Hepatocyte (in vitro differentiated cells): Measurements from ENCODE around the gene HERPUD1. TPM values are rescaled to one million over a fixed set of nuclear protein-coding genes. Genes with fewer than 3 reads are reported as not detected.
"Not testable (repeated sequence)": the region's sequence is repeated elsewhere in the genome, so short reads cannot be mapped to it uniquely, and the experiment has no call there.

ENCODE experiments used
- DNase-seq: peaks from one replicate; pipeline ENCODE4 v3.0.0-alpha.2; 2016; ENCODE audit warnings: low spot score
- H2AFZ ChIP-seq: fragments of 200-600 bp; sonication (generic); 2 replicates; pipeline ENCODE4 v1.6.0; 2016; ENCODE audit warnings: antibody characterized with exemption, mild to moderate bottlenecking
- H3K27ac ChIP-seq: fragments of 200-600 bp; sonication (generic); 2 replicates; pipeline ENCODE4 v1.5.1; 2016; ENCODE audit warnings: mild to moderate bottlenecking
- H3K27me3 ChIP-seq: fragments of 200-600 bp; sonication (generic); 2 replicates; pipeline ENCODE4 v1.6.1; 2016
- H3K36me3 ChIP-seq: fragments of 200-600 bp; sonication (generic); replicated peaks from 2 replicates; pipeline ENCODE4 v1.5.1; 2016; ENCODE audit warnings: low read depth; ENCODE audit not compliant: insufficient read depth
- H3K4me1 ChIP-seq: fragments of 200-600 bp; sonication (generic); 2 replicates; pipeline ENCODE4 v1.5.1; 2016; ENCODE audit warnings: mild to moderate bottlenecking, moderate library complexity; ENCODE audit not compliant: insufficient read depth
- H3K4me2 ChIP-seq: fragments of 200-600 bp; sonication (generic); 2 replicates; pipeline ENCODE4 v1.6.0; 2016
- H3K4me3 ChIP-seq: fragments of 200-600 bp; sonication (generic); 2 replicates; pipeline ENCODE4 v1.5.1; 2016; ENCODE audit warnings: mild to moderate bottlenecking
- H3K79me2 ChIP-seq: fragments of 200-600 bp; sonication (generic); 2 replicates; pipeline ENCODE4 v1.6.0; 2017; ENCODE audit warnings: mild to moderate bottlenecking
- H3K9me2 ChIP-seq: fragments of 200-600 bp; sonication (generic); replicated peaks from 2 replicates; pipeline ENCODE4 v1.6.0; 2017; ENCODE audit warnings: mild to moderate bottlenecking; ENCODE audit not compliant: insufficient read depth
- H3K9me3 ChIP-seq: fragments of 200-600 bp; sonication (generic); 2 replicates; pipeline ENCODE4 v1.5.1; 2016; ENCODE audit warnings: low read depth, mild to moderate bottlenecking
- H4K20me1 ChIP-seq: fragments of 200-600 bp; sonication (generic); 2 replicates; pipeline ENCODE4 v1.6.0; 2016; ENCODE audit warnings: mild to moderate bottlenecking; ENCODE audit not compliant: insufficient read depth, poor library complexity, severe bottlenecking
- EZH2 ChIP-seq: fragments of 200-600 bp; sonication (generic); IDR thresholded peaks from 2 replicates; pipeline ENCODE4 v1.6.1; 2016; ENCODE audit warnings: antibody characterized with exemption, mild to moderate bottlenecking, borderline replicate concordance
- EZH2phosphoT487 ChIP-seq: fragments of 200-600 bp; sonication (generic); IDR thresholded peaks from one replicate; pipeline ENCODE4 v1.6.1; 2018; ENCODE audit warnings: antibody characterized with exemption, mild to moderate bottlenecking, low read depth, moderate library complexity; ENCODE audit not compliant: unreplicated experiment, severe bottlenecking
- WGBS: methylation state at CpG from one replicate; pipeline ENCODE4 v1.1.6; 2016; ENCODE audit warnings: low lambda C conversion rate; ENCODE audit errors: missing lambda C conversion rate; 5-methylcytosine and 5-hydroxymethylcytosine counted together
- polyA plus RNA-seq: library from polyadenylated mRNA; unstranded; fragments of >200 nt; fragmentation: Nextera tagmentation; extraction: Ambion mirVana; gene quantifications from 2 replicates; pipeline ENCODE4 v1.2.1, GENCODE V29; 2016
- total RNA-seq: library from RNA; depleted of rRNA; stranded (reverse); fragments of >200 nt; gene quantifications from 2 replicates; pipeline ENCODE4 v1.2.3, GENCODE V29; 2014
- TF ChIP-seq, protein P1 (sequence below): fragments of 200-600 bp; sonication (generic); IDR thresholded peaks from 2 replicates; pipeline ENCODE4 v1.5.1; 2016; ENCODE audit warnings: antibody characterized with exemption, mild to moderate bottlenecking; ENCODE audit not compliant: poor library complexity

Gene HERPUD1
- total and polyA plus RNA-seq, 2 experiments from 2014 or later: 199 to 253 TPM

DNA sequence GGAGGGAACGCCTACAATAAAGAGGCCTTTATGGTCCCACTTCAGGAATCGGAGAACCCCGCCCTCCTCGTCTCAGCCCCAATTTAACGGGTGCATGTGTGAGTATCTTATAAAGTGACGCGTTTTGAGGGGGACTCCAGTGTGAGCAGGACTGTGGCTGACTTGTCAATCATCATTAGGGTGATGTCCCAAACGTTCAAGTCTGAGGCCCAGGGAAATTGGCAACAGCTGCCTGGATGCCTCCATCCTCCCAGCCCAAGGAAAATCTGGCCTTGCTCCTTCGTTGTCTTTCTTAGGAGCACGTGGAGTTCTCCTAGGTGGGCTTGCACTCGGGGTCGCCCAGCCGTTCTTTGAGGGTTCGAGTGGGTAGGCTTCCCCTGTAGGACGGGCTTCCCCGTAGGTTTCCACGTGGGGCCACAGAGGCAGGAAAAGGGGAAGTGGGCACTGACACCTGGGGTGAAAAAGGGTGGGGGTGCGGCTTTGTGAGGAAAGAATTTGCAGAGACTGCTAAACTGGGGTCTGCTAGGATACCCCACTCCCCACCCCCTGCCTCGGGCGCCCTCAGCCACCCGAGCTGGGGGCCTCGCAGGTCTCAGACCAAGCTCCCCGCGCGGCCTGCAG, 561 bp upstream of the HERPUD1 start:
- WGBS: 38% methylated on average over 24 of the region's 25 CpGs
- Histone ChIP-seq H2AFZ (peak overlapping the region; percentile 65), H3K79me2 (peaks cover 44% of the 10 kb centered on the region), H3K9me3 (no peaks in the 10 kb centered on the region), H3K27ac (peak overlapping the region; percentile 94), H4K20me1 (peaks cover 36% of the 10 kb centered on the region), H3K4me2 (peak overlapping the region; percentile 80), H3K4me1 (peaks cover 21% of the 10 kb centered on the region), H3K36me3 (no peaks in the 10 kb centered on the region), H3K9me2 (no peaks in the 10 kb centered on the region), H3K4me3 (no peak overlapping the region), H3K27me3 (no peaks in the 10 kb centered on the region)
- peak; percentile 28 for DNase-seq
- TF ChIP-seq EZH2 (no peak), EZH2phosphoT487 (no peak)
- TF ChIP-seq, protein P1, sequence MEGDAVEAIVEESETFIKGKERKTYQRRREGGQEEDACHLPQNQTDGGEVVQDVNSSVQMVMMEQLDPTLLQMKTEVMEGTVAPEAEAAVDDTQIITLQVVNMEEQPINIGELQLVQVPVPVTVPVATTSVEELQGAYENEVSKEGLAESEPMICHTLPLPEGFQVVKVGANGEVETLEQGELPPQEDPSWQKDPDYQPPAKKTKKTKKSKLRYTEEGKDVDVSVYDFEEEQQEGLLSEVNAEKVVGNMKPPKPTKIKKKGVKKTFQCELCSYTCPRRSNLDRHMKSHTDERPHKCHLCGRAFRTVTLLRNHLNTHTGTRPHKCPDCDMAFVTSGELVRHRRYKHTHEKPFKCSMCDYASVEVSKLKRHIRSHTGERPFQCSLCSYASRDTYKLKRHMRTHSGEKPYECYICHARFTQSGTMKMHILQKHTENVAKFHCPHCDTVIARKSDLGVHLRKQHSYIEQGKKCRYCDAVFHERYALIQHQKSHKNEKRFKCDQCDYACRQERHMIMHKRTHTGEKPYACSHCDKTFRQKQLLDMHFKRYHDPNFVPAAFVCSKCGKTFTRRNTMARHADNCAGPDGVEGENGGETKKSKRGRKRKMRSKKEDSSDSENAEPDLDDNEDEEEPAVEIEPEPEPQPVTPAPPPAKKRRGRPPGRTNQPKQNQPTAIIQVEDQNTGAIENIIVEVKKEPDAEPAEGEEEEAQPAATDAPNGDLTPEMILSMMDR: no peak

DNA sequence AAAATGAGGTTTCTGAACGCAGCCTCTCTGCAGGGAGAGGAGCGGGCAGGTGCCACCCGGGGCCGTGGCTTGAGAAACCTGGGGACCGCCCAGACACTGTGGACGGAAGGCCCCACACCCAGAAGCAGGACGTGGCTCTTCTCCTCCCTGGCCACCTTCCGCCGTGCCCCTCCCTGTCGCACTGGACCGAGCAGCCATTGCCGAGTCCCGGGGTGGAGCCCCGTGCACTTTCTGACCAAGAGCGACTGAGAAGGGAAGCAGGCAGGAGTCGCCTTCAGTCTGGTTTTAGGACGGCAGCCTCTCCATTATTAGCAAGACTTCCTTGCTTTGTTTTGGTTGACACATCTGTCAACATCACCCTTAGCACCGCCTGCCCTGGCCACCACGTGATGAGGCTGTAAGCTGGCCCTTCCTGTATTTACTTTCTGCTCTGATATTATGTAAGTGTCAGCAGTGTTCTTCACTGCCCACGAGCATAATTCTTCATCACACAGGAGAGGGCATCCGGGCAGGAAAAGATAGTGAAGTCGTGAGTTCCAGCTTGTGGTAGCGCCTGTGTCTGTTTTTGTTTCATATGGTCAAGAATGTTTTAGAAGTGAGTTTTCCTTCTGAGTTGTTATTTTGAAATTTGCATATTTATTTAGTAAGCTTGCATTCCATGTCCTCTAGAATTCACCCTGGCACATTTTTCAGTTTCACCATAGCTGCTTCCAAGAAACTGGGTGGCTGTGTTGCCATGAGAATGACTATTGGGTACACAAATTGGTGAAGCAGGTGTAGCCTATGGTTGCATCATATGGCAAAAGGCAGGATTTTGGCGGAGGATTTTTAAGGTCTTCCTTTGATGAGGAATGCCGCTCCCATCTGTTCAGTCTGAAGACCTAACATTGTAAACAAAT, 1.0 kb downstream of the HERPUD1 start:
- Histone ChIP-seq H3K4me1 (peaks cover 21% of the 10 kb centered on the region), H3K79me2 (peaks cover 54% of the 10 kb centered on the region), H3K9me2 (no peaks in the 10 kb centered on the region), H3K4me3 (peak overlapping the region; percentile 62), H4K20me1 (peaks cover 49% of the 10 kb centered on the region), H3K27ac (peak overlapping the region; percentile 95), H3K27me3 (no peaks in the 10 kb centered on the region), H2AFZ (peak overlapping the region; percentile 17), H3K36me3 (no peaks in the 10 kb centered on the region), H3K9me3 (no peaks in the 10 kb centered on the region), H3K4me2 (peak overlapping the region; percentile 85)
- DNase-seq: peak; percentile 80
- WGBS: 4% methylated on average over 25 of the region's 25 CpGs
- TF ChIP-seq EZH2 (no peak), EZH2phosphoT487 (no peak)
- TF ChIP-seq, protein P1: no peak

DNA sequence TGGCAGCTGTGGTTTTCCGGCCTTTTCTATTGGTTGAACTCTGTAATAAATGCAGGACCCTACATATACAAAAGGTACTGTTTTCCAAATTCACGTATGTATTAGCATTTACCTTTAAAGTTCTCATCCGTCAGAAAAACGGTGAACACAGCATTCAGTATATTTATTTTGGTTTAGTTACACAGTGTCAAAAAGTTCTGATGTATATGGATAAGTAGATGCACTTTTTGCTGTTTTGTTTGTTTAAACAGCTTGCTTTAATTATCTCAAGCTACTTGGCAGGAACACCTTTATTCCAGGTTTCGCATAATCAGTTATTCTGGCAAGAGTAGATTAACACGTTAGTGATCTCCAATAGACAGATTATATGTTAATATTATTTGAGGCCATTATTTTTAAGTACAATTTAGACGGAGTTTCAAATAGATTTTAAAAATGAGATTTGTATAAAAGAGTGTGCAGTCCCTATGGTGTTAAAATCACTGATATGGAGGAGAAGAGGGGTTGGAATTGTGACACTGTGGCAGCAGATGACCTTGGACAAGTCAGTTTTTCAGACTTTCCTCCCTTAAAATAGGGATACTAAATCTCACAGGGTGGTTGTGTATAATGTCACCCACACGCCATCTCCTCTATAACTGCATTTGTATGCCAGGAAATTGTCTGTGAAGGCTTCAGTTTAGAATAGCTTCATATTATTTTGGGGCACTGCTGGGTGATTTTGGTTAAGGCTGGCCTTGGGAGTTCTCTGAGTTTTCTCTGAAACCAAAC, 2.1 kb downstream of the HERPUD1 start:
- peak overlapping the region; percentile 85 for H3K4me2 ChIP-seq
- H2AFZ ChIP-seq: no peak overlapping the region
- peaks cover 57% of the 10 kb centered on the region for H4K20me1 ChIP-seq
- no peak for TF ChIP-seq EZH2
- no peak for TF ChIP-seq EZH2phosphoT487
- peak overlapping the region; percentile 62 for H3K4me3 ChIP-seq
- no peak for DNase-seq
- no peaks in the 10 kb centered on the region for H3K27me3 ChIP-seq
- H3K36me3 ChIP-seq: no peaks in the 10 kb centered on the region
- peaks cover 21% of the 10 kb centered on the region for H3K4me1 ChIP-seq
- no peaks in the 10 kb centered on the region for H3K9me3 ChIP-seq
- 67% methylated on average over 8 of the region's 8 CpGs for WGBS
- H3K9me2 ChIP-seq: no peaks in the 10 kb centered on the region
- H3K27ac ChIP-seq: no peak overlapping the region
- H3K79me2 ChIP-seq: peaks cover 61% of the 10 kb centered on the region

DNA sequence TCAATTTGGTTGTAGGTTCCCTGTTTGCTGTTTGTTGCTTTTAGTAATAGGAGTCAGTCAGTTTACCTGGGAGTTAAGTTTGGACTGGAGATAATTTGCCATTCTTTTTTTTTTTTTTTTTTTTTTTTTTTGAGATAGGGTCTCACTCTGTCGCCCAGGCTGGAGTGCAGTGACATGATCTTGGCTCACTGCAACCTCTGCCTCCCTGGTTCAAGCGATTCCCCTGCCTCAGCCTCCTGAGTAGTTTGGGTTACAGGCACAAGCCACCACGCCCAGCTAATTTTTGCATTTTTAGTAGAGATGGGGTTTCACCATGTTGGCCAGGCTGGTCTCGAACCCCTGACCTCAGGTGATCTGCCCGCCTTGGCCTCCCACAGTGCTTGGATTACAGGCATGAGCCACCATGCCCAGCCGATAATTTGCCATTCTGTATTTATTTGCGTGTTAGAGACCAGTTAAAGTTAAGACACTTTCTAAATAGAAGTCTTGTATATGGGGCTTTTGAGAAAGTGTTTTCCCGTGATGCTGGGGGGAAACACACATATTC, 2.7 kb downstream of the HERPUD1 start:
- Histone ChIP-seq H3K4me3 (peak overlapping the region; percentile 62), H3K4me2 (peak overlapping the region; percentile 85), H4K20me1 (peaks cover 63% of the 10 kb centered on the region), H3K79me2 (peaks cover 63% of the 10 kb centered on the region), H3K4me1 (peaks cover 21% of the 10 kb centered on the region)
- DNase-seq, H3K27ac ChIP-seq, H3K27me3 ChIP-seq, H3K9me2 ChIP-seq, H3K36me3 ChIP-seq, H2AFZ ChIP-seq, H3K9me3 ChIP-seq: not testable (repeated sequence)
- 83% methylated on average over 7 of the region's 8 CpGs for WGBS
